ENCODE results near the gene PCYOX1L. TPM values are rescaled to one million over a fixed set of nuclear protein-coding genes. Genes with fewer than 3 reads are reported as not detected.

Gene PCYOX1L
- total RNA-seq, 1 experiment from 2014 or later: 51.6 TPM

- Histone ChIP-seq H3K4me3 (ENCODE audit: low read length) (no peak overlapping the region), H3K27ac (ENCODE audit: low read length) (no peak overlapping the region), H3K9me3 (ENCODE audit: low read length) (no peaks in the 10 kb centered on the region), H3K79me2 (ENCODE audit: low read length) (no peaks in the 10 kb centered on the region), H4K20me1 (ENCODE audit: insufficient read depth, low read depth, low read length) (no peaks in the 10 kb centered on the region), H3K27me3 (ENCODE audit: low read length) (no peaks in the 10 kb centered on the region), H3K4me2 (ENCODE audit: low read depth, low read length, poor library complexity, severe bottlenecking) (no peak overlapping the region), H2AFZ (ENCODE audit: low read length) (no peak overlapping the region), H3K9ac (ENCODE audit: low read length) (no peak overlapping the region), H3K4me1 (ENCODE audit: low read length) (no peaks in the 10 kb centered on the region), H3K9me2 (replicated peaks; ENCODE audit: insufficient read depth, low read length) (no peaks in the 10 kb centered on the region), H3K36me3 (ENCODE audit: insufficient read depth, low read length) (no peaks in the 10 kb centered on the region)
- no peak for DNase-seq
Measured at GRCh38 chr5:149379818-149380374, 22.1 kb downstream of the PCYOX1L start.

DNA sequence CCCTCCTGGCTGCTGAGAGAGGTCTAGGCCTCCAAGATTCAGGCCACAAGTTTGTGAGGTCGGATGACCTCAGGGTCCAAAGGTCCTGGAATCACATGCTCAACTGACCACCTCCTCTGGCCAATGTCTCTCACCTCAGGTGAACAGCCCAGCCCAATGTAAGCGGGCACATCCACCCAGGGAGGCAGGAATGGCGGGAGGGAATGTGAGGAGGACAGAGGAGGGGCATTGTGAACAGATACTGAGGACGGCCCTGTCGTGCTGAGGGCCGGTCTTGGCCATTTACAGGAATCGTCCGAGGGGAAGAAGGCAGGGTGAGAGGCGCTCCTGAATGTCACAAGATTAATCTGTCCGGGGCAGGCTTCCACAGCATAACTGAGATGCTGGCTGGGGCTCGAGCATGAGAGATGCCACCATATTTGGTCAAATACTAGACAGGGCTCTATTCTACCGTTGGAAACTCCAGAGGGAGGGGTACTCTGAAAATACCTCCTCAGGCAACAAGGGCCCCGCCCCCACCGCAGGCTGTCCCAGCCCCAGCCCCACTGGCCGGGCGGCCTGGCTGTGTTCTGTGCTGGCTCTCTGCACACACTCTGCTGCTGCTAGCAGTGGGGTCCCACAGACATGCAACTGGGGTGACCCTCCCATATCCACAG is 22.7 kb downstream of the PCYOX1L start:
- no peak overlapping the region for H2AFZ ChIP-seq (ENCODE audit: low read length)
- H3K79me2 ChIP-seq (ENCODE audit: low read length): no peaks in the 10 kb centered on the region
- H3K36me3 ChIP-seq (ENCODE audit: insufficient read depth, low read length): no peaks in the 10 kb centered on the region
- H3K9me2 ChIP-seq (replicated peaks; ENCODE audit: insufficient read depth, low read length): no peaks in the 10 kb centered on the region
- no peaks in the 10 kb centered on the region for H3K4me1 ChIP-seq (ENCODE audit: low read length)
- no peak overlapping the region for H3K4me3 ChIP-seq (ENCODE audit: low read length)
- H3K27ac ChIP-seq (ENCODE audit: low read length): no peak overlapping the region
- DNase-seq: no peak
- no peak overlapping the region for H3K4me2 ChIP-seq (ENCODE audit: low read depth, low read length, poor library complexity, severe bottlenecking)
- H3K9ac ChIP-seq (ENCODE audit: low read length): no peak overlapping the region
- H4K20me1 ChIP-seq (ENCODE audit: insufficient read depth, low read depth, low read length): no peaks in the 10 kb centered on the region
- H3K27me3 ChIP-seq (ENCODE audit: low read length): no peaks in the 10 kb centered on the region
- no peaks in the 10 kb centered on the region for H3K9me3 ChIP-seq (ENCODE audit: low read length)

GRCh38 chr5:149381261-149381985 is 23.6 kb downstream of the PCYOX1L start:
- Histone ChIP-seq H3K27ac (ENCODE audit: low read length) (no peak overlapping the region), H2AFZ (ENCODE audit: low read length) (no peak overlapping the region), H3K9me3 (ENCODE audit: low read length) (no peaks in the 10 kb centered on the region), H3K9me2 (replicated peaks; ENCODE audit: insufficient read depth, low read length) (no peaks in the 10 kb centered on the region), H4K20me1 (ENCODE audit: insufficient read depth, low read depth, low read length) (no peaks in the 10 kb centered on the region), H3K4me3 (ENCODE audit: low read length) (no peak overlapping the region), H3K27me3 (ENCODE audit: low read length) (no peaks in the 10 kb centered on the region), H3K4me2 (ENCODE audit: low read depth, low read length, poor library complexity, severe bottlenecking) (no peak overlapping the region), H3K9ac (ENCODE audit: low read length) (no peak overlapping the region), H3K36me3 (ENCODE audit: insufficient read depth, low read length) (no peaks in the 10 kb centered on the region), H3K4me1 (ENCODE audit: low read length) (no peaks in the 10 kb centered on the region), H3K79me2 (ENCODE audit: low read length) (no peaks in the 10 kb centered on the region)
- no peak for DNase-seq

DNA sequence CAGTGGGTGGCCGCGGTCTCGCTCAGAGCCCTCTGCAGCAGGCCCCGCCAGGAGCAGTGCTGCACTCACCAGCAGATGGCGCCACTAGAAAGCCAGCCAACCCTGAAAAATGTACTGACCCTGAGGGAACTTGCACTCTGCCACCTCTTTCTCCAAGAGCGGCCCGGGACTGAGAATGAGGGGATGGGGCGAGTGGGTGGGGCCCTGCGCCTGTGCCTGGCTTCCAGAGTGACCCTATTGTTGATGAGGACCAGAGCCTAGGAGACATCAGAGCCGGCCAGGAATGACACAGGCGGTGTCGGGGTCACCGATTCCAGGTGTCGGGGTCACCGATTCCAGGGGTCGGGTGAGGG is 24.1 kb downstream of the PCYOX1L start:
- Histone ChIP-seq H4K20me1 (ENCODE audit: insufficient read depth, low read depth, low read length) (no peaks in the 10 kb centered on the region), H3K9ac (ENCODE audit: low read length) (no peak overlapping the region), H3K4me1 (ENCODE audit: low read length) (no peaks in the 10 kb centered on the region), H3K27me3 (ENCODE audit: low read length) (no peaks in the 10 kb centered on the region), H3K36me3 (ENCODE audit: insufficient read depth, low read length) (no peaks in the 10 kb centered on the region), H3K79me2 (ENCODE audit: low read length) (no peaks in the 10 kb centered on the region), H3K4me2 (ENCODE audit: low read depth, low read length, poor library complexity, severe bottlenecking) (no peak overlapping the region), H3K9me3 (ENCODE audit: low read length) (no peaks in the 10 kb centered on the region), H3K27ac (ENCODE audit: low read length) (no peak overlapping the region), H3K9me2 (replicated peaks; ENCODE audit: insufficient read depth, low read length) (no peaks in the 10 kb centered on the region), H3K4me3 (ENCODE audit: low read length) (no peak overlapping the region), H2AFZ (ENCODE audit: low read length) (no peak overlapping the region)
- peak; percentile 87 for DNase-seq

GRCh38 chr5:149382517-149383220 is 24.8 kb downstream of the PCYOX1L start:
- no peaks in the 10 kb centered on the region for H3K9me2 ChIP-seq (replicated peaks; ENCODE audit: insufficient read depth, low read length)
- H3K4me2 ChIP-seq (ENCODE audit: low read depth, low read length, poor library complexity, severe bottlenecking): no peak overlapping the region
- H2AFZ ChIP-seq (ENCODE audit: low read length): no peak overlapping the region
- no peaks in the 10 kb centered on the region for H3K79me2 ChIP-seq (ENCODE audit: low read length)
- no peaks in the 10 kb centered on the region for H3K36me3 ChIP-seq (ENCODE audit: insufficient read depth, low read length)
- no peak overlapping the region for H3K9ac ChIP-seq (ENCODE audit: low read length)
- no peaks in the 10 kb centered on the region for H3K9me3 ChIP-seq (ENCODE audit: low read length)
- H3K27ac ChIP-seq (ENCODE audit: low read length): no peak overlapping the region
- no peak for DNase-seq
- H3K4me3 ChIP-seq (ENCODE audit: low read length): no peak overlapping the region
- no peaks in the 10 kb centered on the region for H3K27me3 ChIP-seq (ENCODE audit: low read length)
- no peaks in the 10 kb centered on the region for H3K4me1 ChIP-seq (ENCODE audit: low read length)
- H4K20me1 ChIP-seq (ENCODE audit: insufficient read depth, low read depth, low read length): no peaks in the 10 kb centered on the region

DNA sequence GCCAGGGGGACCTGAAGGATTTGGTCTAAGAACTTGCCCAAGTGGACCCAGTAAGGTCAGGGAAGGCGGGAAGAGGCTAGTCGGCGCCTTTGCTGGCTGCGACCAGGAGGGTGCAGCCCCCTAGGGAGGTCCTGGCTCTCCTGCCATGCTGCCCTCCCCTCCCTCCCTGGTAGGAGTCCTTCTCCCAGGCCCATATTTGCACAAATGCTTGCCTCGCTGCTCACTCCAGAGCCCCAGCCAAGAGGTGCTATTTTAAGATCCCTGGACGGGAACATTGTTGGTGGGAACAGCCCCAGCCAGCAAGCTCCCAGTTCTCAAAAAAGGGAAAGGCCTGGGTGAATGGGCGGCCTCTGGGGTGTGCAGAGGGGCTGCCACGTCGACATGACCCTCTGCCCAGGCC is 25.6 kb downstream of the PCYOX1L start:
- Histone ChIP-seq H3K9ac (ENCODE audit: low read length) (no peak overlapping the region), H3K4me3 (ENCODE audit: low read length) (no peak overlapping the region), H4K20me1 (ENCODE audit: insufficient read depth, low read depth, low read length) (no peaks in the 10 kb centered on the region), H3K4me1 (ENCODE audit: low read length) (no peaks in the 10 kb centered on the region), H3K27me3 (ENCODE audit: low read length) (no peaks in the 10 kb centered on the region), H3K4me2 (ENCODE audit: low read depth, low read length, poor library complexity, severe bottlenecking) (no peak overlapping the region), H3K9me2 (replicated peaks; ENCODE audit: insufficient read depth, low read length) (no peaks in the 10 kb centered on the region), H3K27ac (ENCODE audit: low read length) (no peak overlapping the region), H3K79me2 (ENCODE audit: low read length) (no peaks in the 10 kb centered on the region), H3K9me3 (ENCODE audit: low read length) (no peaks in the 10 kb centered on the region), H2AFZ (ENCODE audit: low read length) (no peak overlapping the region), H3K36me3 (ENCODE audit: insufficient read depth, low read length) (no peaks in the 10 kb centered on the region)
- DNase-seq: no peak

- Histone ChIP-seq H3K4me2 (ENCODE audit: low read depth, low read length, poor library complexity, severe bottlenecking) (no peak overlapping the region), H3K4me1 (ENCODE audit: low read length) (no peaks in the 10 kb centered on the region), H4K20me1 (ENCODE audit: insufficient read depth, low read depth, low read length) (no peaks in the 10 kb centered on the region), H3K9me3 (ENCODE audit: low read length) (no peaks in the 10 kb centered on the region), H3K79me2 (ENCODE audit: low read length) (no peaks in the 10 kb centered on the region), H3K27ac (ENCODE audit: low read length) (no peak overlapping the region), H3K36me3 (ENCODE audit: insufficient read depth, low read length) (no peaks in the 10 kb centered on the region), H3K27me3 (ENCODE audit: low read length) (no peaks in the 10 kb centered on the region), H3K9me2 (replicated peaks; ENCODE audit: insufficient read depth, low read length) (no peaks in the 10 kb centered on the region), H3K9ac (ENCODE audit: low read length) (no peak overlapping the region), H2AFZ (ENCODE audit: low read length) (no peak overlapping the region), H3K4me3 (ENCODE audit: low read length) (no peak overlapping the region)
- no peak for DNase-seq
Measured at GRCh38 chr5:149386166-149386565, 28.3 kb downstream of the PCYOX1L start.

DNA sequence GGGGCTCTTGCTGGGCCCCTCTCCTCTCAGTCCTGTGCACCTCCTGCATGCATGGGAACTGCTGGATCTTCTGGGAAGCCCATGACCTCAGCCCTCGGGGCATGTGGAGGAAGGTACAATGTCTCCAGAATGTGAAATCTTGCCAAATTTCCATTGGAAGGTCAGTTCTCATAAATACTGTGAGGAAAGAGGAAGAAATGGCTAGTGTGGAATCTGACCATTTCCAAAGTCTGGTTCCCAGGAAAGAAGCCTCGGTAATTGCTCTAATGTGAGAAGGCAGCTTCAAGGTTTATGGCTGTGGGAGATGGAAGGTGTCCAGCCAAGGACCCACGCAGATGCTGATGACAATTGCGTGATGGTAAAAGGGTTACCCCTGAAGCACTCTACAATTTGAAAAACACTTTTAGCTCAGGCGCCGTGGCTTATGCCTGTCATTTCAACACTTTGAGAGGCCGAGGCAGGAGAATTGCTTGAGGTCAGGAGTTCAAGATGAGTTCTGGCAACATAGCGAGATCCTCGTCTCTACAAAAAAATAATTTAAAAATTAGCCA is 29.3 kb downstream of the PCYOX1L start:
- Histone ChIP-seq H3K4me3 (ENCODE audit: low read length) (no peak overlapping the region), H3K4me2 (ENCODE audit: low read depth, low read length, poor library complexity, severe bottlenecking) (no peak overlapping the region), H3K36me3 (ENCODE audit: insufficient read depth, low read length) (no peaks in the 10 kb centered on the region), H3K27me3 (ENCODE audit: low read length) (no peaks in the 10 kb centered on the region), H3K9ac (ENCODE audit: low read length) (no peak overlapping the region), H3K9me3 (ENCODE audit: low read length) (no peaks in the 10 kb centered on the region), H3K79me2 (ENCODE audit: low read length) (no peaks in the 10 kb centered on the region), H3K9me2 (replicated peaks; ENCODE audit: insufficient read depth, low read length) (no peaks in the 10 kb centered on the region), H4K20me1 (ENCODE audit: insufficient read depth, low read depth, low read length) (no peaks in the 10 kb centered on the region), H3K4me1 (ENCODE audit: low read length) (no peaks in the 10 kb centered on the region), H3K27ac (ENCODE audit: low read length) (no peak overlapping the region), H2AFZ (ENCODE audit: low read length) (no peak overlapping the region)
- no peak for DNase-seq
